ENCODE results near the gene TNNC1.

DNA sequence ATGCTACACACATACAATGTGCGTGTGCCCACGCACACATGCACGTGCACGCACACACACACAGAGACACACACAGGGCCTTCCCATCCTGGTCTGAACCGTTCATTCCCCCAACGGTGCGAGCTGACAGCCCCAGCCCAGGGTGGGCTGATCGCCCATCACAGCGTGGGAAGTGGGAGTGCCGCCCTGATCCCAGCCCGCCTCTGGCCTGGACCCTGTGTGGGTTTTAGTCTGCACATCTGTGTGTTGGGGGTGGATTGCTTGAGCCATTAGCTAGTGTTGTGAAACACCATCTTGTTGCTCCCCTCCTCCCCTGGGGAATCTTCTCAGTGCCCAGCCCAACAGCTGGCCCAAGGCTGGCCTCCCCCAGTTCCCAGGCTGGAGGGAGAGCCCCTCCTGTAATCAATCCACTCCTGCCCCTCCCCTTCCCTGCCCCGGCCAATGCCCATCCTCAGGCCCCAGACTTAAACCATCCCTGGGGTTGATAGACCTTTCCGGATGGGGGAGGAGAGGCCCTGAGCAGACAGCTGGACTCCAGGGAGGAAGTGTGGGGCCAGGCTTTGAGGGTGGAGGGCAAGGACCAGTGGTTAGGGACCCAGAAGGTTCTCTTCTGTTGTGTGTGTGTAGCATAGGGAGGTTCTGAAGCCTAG lies 17.2 kb downstream of the TNNC1 start:
- no peak for TF ChIP-seq POU2F2 (IDR thresholded peaks at IDR 0.05; ENCODE audit: borderline replicate concordance, low read depth, low read length)
- no peak for TF ChIP-seq EZH2 (IDR thresholded peaks at IDR 0.05; ENCODE audit: borderline replicate concordance, control insufficient read depth, low read depth, low read length)
- TF ChIP-seq, protein P1, sequence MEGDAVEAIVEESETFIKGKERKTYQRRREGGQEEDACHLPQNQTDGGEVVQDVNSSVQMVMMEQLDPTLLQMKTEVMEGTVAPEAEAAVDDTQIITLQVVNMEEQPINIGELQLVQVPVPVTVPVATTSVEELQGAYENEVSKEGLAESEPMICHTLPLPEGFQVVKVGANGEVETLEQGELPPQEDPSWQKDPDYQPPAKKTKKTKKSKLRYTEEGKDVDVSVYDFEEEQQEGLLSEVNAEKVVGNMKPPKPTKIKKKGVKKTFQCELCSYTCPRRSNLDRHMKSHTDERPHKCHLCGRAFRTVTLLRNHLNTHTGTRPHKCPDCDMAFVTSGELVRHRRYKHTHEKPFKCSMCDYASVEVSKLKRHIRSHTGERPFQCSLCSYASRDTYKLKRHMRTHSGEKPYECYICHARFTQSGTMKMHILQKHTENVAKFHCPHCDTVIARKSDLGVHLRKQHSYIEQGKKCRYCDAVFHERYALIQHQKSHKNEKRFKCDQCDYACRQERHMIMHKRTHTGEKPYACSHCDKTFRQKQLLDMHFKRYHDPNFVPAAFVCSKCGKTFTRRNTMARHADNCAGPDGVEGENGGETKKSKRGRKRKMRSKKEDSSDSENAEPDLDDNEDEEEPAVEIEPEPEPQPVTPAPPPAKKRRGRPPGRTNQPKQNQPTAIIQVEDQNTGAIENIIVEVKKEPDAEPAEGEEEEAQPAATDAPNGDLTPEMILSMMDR (IDR thresholded peaks at IDR 0.05 in 2 of 3, conservative IDR thresholded peaks at IDR 0.05 in 1 of 3; ENCODE audit: control insufficient read depth in 2 of 3, extremely low read depth in 1 of 3, insufficient read depth in 1 of 3, low read depth in 3 of 3, low read length in 3 of 3), result no peak
- no peak for TF ChIP-seq POLR2AphosphoS5 (IDR thresholded peaks at IDR 0.05; ENCODE audit: low read length)
- no peak for TF ChIP-seq HDAC6 (IDR thresholded peaks at IDR 0.05; ENCODE audit: unreplicated experiment)
- TF ChIP-seq, protein P2, sequence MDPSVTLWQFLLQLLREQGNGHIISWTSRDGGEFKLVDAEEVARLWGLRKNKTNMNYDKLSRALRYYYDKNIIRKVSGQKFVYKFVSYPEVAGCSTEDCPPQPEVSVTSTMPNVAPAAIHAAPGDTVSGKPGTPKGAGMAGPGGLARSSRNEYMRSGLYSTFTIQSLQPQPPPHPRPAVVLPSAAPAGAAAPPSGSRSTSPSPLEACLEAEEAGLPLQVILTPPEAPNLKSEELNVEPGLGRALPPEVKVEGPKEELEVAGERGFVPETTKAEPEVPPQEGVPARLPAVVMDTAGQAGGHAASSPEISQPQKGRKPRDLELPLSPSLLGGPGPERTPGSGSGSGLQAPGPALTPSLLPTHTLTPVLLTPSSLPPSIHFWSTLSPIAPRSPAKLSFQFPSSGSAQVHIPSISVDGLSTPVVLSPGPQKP (IDR thresholded peaks at IDR 0.05; ENCODE audit: low read depth, low read length), result no peak
- TF ChIP-seq CREB1 (IDR thresholded peaks at IDR 0.05; ENCODE audit: low read depth), result no peak
- TF ChIP-seq JUND (IDR thresholded peaks at IDR 0.05; ENCODE audit: low read depth, low read length), result no peak
- TF ChIP-seq, protein P3, sequence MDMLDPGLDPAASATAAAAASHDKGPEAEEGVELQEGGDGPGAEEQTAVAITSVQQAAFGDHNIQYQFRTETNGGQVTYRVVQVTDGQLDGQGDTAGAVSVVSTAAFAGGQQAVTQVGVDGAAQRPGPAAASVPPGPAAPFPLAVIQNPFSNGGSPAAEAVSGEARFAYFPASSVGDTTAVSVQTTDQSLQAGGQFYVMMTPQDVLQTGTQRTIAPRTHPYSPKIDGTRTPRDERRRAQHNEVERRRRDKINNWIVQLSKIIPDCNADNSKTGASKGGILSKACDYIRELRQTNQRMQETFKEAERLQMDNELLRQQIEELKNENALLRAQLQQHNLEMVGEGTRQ (IDR thresholded peaks at IDR 0.05; ENCODE audit: borderline replicate concordance, low read depth, low read length), result no peak
- no peak for TF ChIP-seq SP1 (IDR thresholded peaks at IDR 0.05; ENCODE audit: low read depth, low read length)
- TF ChIP-seq SUZ12 (IDR thresholded peaks at IDR 0.05; ENCODE audit: unreplicated experiment), result no peak
